Choroid plexus epithelial cell (primary cell): ENCODE data around the gene SLC23A2.
"Not testable (repeated sequence)": the region's sequence is repeated elsewhere in the genome, so short reads cannot be mapped to it uniquely, and the experiment has no call there.

Source experiments
- DNase-seq: peaks from one replicate; pipeline ENCODE4 v3.0.0-alpha.2; 2010; ENCODE audit warnings: low read depth
- H3K4me3 ChIP-seq: 2 replicates; pipeline ENCODE4 v1.5.1; 2011; ENCODE audit warnings: low read depth, mild to moderate bottlenecking, control low read depth, low read length, moderate library complexity
- CTCF ChIP-seq: conservative IDR thresholded peaks from 2 replicates; pipeline ENCODE4 v1.5.1; 2011; ENCODE audit warnings: low read depth, mild to moderate bottlenecking, control low read depth, inconsistent platforms, low read length, moderate library complexity

SLC23A2 gene

GRCh38 chr20:5039889-5040288 is 38.6 kb upstream of the SLC23A2 start:
- TF ChIP-seq CTCF, result no peak
- no peak for DNase-seq
- H3K4me3 ChIP-seq, result no peak overlapping the region

- no peak for TF ChIP-seq CTCF
- H3K4me3 ChIP-seq, result no peak overlapping the region
- no peak for DNase-seq
These were observed 37.9 kb upstream of the SLC23A2 start for GRCh38 chr20:5039255-5039657.

GRCh38 chr20:5036828-5037227 is 35.5 kb upstream of the SLC23A2 start:
- H3K4me3 ChIP-seq, result no peak overlapping the region
- DNase-seq, result no peak
- no peak for TF ChIP-seq CTCF

- not testable (repeated sequence) for DNase-seq, H3K4me3 ChIP-seq
These were observed 34.2 kb upstream of the SLC23A2 start for GRCh38 chr20:5035518-5035917.

GRCh38 chr20:5033566-5033965 is 32.3 kb upstream of the SLC23A2 start:
- H3K4me3 ChIP-seq, result no peak overlapping the region
- no peak for TF ChIP-seq CTCF
- peak; percentile 44 for DNase-seq

- not testable (repeated sequence) for H3K4me3 ChIP-seq, DNase-seq
These were observed 30.4 kb upstream of the SLC23A2 start for GRCh38 chr20:5031701-5032100.

- no peak for DNase-seq
- no peak overlapping the region for H3K4me3 ChIP-seq
- TF ChIP-seq CTCF, result no peak
These were observed 29.9 kb upstream of the SLC23A2 start for GRCh38 chr20:5031206-5031557.

GRCh38 chr20:5030348-5031205 is 29.3 kb upstream of the SLC23A2 start:
- TF ChIP-seq CTCF, result no peak
- no peak overlapping the region for H3K4me3 ChIP-seq
- DNase-seq, result no peak

- not testable (repeated sequence) for H3K4me3 ChIP-seq
- peak; percentile 75 for DNase-seq
These were observed 27.1 kb upstream of the SLC23A2 start for GRCh38 chr20:5028258-5029059.
